Nephron (organoid): ENCODE results near the gene PHC2.

Experiments
- H3K27ac Mint-ChIP-seq, 3 experiments: 2 replicates each; pipeline ENCODE4 v1.8.0; 2020; ENCODE audit warnings: mixed read lengths in 3 of 3, mild to moderate bottlenecking in 2 of 3, moderate library complexity in 1 of 3
- H3K27me3 Mint-ChIP-seq: 2 replicates; pipeline ENCODE4 v1.8.0; 2021; ENCODE audit warnings: low read depth, mild to moderate bottlenecking, moderate library complexity, mixed read lengths
- H3K36me3 Mint-ChIP-seq: 2 replicates; pipeline ENCODE4 v1.8.0; 2020; ENCODE audit warnings: low read depth, mixed read lengths
- H3K4me1 Mint-ChIP-seq: 2 replicates; pipeline ENCODE4 v1.8.0; 2020; ENCODE audit warnings: mixed read lengths
- H3K4me3 Mint-ChIP-seq, 3 experiments: 2 replicates each; pipeline ENCODE4 v1.8.0; 2020; ENCODE audit warnings: mild to moderate bottlenecking in 3 of 3, mixed read lengths in 3 of 3, moderate library complexity in 2 of 3
- H3K9me3 Mint-ChIP-seq: 2 replicates; pipeline ENCODE4 v1.8.0; 2020; ENCODE audit warnings: mixed read lengths
- TF ChIP-seq, protein P1 (sequence below), 3 experiments: fragments of 200-600 bp; sonication (generic); IDR thresholded peaks; one replicate each; pipeline ENCODE4 v1.5.0; 2021; ENCODE audit warnings: antibody characterized with exemption in 3 of 3; ENCODE audit not compliant: unreplicated experiment in 3 of 3

The PHC2 gene

DNA sequence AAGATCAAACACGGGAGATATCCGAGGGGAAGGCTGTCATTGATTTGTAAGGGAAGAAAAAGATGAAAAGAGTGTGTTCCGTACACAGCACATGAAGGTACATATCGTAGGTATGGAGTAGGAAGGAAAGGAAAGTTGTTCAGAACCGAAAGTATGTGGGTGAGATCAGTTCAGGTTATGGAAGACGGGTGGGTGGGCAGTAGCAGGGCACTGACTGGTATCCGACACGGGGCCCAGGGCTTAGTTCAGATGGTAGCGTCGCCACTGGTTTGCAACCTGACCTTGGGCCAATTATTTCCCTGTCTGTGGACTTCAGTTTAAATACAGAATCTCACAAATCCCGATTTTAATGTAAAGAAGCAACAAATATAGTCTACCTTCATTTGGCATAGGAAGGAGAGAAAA, 82.2 kb downstream of the PHC2 start:
- TF ChIP-seq, protein P1, sequence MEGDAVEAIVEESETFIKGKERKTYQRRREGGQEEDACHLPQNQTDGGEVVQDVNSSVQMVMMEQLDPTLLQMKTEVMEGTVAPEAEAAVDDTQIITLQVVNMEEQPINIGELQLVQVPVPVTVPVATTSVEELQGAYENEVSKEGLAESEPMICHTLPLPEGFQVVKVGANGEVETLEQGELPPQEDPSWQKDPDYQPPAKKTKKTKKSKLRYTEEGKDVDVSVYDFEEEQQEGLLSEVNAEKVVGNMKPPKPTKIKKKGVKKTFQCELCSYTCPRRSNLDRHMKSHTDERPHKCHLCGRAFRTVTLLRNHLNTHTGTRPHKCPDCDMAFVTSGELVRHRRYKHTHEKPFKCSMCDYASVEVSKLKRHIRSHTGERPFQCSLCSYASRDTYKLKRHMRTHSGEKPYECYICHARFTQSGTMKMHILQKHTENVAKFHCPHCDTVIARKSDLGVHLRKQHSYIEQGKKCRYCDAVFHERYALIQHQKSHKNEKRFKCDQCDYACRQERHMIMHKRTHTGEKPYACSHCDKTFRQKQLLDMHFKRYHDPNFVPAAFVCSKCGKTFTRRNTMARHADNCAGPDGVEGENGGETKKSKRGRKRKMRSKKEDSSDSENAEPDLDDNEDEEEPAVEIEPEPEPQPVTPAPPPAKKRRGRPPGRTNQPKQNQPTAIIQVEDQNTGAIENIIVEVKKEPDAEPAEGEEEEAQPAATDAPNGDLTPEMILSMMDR (IDR thresholded peaks at IDR 0.05; ENCODE audit: unreplicated experiment in 3 of 3): no peak
- peaks cover 61% of the 10 kb centered on the region for H3K4me1 Mint-ChIP-seq
- peak overlapping the region; percentile 93 to 96 (median 94) for H3K27ac Mint-ChIP-seq
- H3K27me3 Mint-ChIP-seq: no peaks in the 10 kb centered on the region
- peak overlapping the region; percentile 88 to 94 (median 94) for H3K4me3 Mint-ChIP-seq
- H3K9me3 Mint-ChIP-seq: no peaks in the 10 kb centered on the region
- H3K36me3 Mint-ChIP-seq: peaks cover 15% of the 10 kb centered on the region

DNA sequence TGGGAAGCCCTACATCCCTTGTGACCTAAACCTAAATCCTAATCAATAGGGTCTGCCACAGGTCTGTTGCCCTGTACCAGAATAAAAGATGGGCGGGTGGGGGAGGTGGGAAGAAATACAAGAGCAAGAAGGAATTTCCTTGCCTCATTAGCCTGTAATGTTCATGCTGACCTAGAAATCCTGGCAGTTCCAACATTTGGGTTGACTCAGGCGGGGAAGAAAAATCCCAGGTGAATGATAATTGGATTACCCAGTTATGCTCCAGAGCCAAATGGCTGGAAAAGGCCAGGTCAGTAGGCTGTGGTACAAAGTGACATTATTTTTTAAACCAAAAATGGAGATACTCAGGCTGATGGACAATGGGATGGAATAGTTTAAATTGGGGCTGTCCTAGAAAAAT, 82.7 kb downstream of the PHC2 start:
- Mint-ChIP-seq H3K4me3 (peak overlapping the region; percentile 88 to 94 (median 94)), H3K4me1 (peaks cover 60% of the 10 kb centered on the region), H3K9me3 (no peaks in the 10 kb centered on the region), H3K36me3 (peaks cover 17% of the 10 kb centered on the region), H3K27me3 (no peaks in the 10 kb centered on the region), H3K27ac (peak overlapping the region; percentile 93 to 96 (median 94))
- TF ChIP-seq, protein P1 (IDR thresholded peaks at IDR 0.05; ENCODE audit: unreplicated experiment in 3 of 3): no peak

DNA sequence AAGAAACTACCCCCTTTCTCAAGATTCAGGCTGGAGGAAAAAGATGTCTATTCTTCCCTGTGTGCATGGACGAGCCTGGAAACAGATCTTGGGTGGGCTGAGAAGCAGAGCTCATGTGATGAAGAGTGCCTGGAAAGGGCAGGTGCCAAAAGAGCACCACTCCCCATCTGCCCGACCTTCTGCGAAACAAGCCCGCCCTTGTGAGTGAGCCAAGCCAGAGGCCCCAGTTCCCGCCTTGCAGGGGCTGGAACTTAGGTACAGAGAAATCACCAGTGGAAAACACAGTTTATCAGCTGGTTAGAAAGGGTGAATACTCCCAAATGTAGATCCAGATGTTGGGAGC, 83.3 kb downstream of the PHC2 start:
- H3K9me3 Mint-ChIP-seq: no peaks in the 10 kb centered on the region
- no peaks in the 10 kb centered on the region for H3K27me3 Mint-ChIP-seq
- H3K27ac Mint-ChIP-seq: peak overlapping the region; percentile 93 to 96 (median 94)
- peaks cover 16% of the 10 kb centered on the region for H3K36me3 Mint-ChIP-seq
- TF ChIP-seq, protein P1 (IDR thresholded peaks at IDR 0.05; ENCODE audit: unreplicated experiment in 3 of 3): no peak
- peaks cover 63% of the 10 kb centered on the region for H3K4me1 Mint-ChIP-seq
- peak overlapping the region; percentile 88 to 94 (median 94) for H3K4me3 Mint-ChIP-seq

DNA sequence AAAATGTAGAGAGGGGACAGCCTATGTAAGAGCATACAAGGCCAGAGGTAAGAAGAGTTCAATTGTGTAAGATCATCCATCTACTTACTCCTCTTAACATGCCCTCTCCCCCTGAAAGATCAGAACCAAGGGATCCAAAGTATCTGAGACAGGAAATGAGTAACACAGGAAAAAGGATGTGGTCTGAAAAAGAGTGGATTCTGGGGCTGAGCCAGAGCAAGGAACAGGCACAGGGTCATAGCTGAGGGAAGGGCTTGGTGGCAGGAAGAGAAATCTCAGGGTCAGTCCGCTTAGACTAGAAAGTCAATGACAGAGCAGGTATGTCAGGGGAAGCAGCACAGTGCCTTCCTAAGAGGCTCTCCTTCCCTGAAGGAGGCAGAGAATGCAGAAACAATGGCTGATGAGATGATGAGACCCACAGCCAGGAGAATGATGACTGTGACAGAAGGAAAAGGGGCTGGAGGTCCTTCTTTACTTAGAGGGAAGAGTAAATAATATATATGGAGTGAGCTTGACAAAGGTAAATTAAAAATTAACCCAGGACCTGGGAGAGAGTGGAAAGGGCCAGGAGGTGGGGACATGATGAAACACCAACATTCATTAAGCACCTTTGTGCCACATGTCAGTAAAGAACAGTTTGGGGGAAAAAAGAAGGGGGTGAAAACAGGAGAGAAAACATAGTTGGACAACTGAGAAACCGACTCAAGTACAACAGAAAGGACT, 83.8 kb downstream of the PHC2 start:
- Mint-ChIP-seq H3K36me3 (peaks cover 19% of the 10 kb centered on the region), H3K4me3 (peak overlapping the region; percentile 88 to 94 (median 94)), H3K27me3 (no peaks in the 10 kb centered on the region), H3K27ac (peak overlapping the region; percentile 93 to 96 (median 94)), H3K9me3 (no peaks in the 10 kb centered on the region), H3K4me1 (peaks cover 65% of the 10 kb centered on the region)
- TF ChIP-seq, protein P1 (IDR thresholded peaks at IDR 0.05; ENCODE audit: unreplicated experiment in 3 of 3): no peak

DNA sequence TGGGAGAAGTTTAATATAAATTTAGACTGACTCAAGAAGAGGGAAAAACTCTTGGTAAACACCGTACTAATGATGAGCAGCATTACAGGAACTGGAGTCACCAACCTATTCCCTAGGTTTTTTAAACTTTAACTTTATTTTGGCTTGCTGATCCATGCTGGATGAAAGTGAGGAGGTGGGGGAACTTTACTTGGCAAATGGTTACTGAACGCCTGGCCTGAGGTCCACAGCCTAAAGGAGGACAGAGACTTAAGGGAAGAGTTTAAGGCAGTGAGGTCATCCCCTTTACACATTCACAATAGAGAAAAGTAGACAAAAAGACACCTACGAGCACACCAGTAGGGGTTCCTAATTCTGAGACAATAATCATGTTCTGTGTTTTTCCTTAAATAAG, 84.4 kb downstream of the PHC2 start:
- peaks cover 19% of the 10 kb centered on the region for H3K36me3 Mint-ChIP-seq
- H3K9me3 Mint-ChIP-seq: no peaks in the 10 kb centered on the region
- H3K4me3 Mint-ChIP-seq: peak overlapping the region; percentile 88 to 94 (median 94)
- TF ChIP-seq, protein P1 (IDR thresholded peaks at IDR 0.05; ENCODE audit: unreplicated experiment in 3 of 3): no peak
- H3K27me3 Mint-ChIP-seq: no peaks in the 10 kb centered on the region
- H3K27ac Mint-ChIP-seq: peak overlapping the region; percentile 93 to 96 (median 94)
- H3K4me1 Mint-ChIP-seq: peaks cover 68% of the 10 kb centered on the region
